SK-N-SH treated with all-trans-retinoic acid at 6 μM for 48 hours (cell line): ENCODE measurements around the gene ITIH5.

Experiments used
- BACH2 ChIP-seq: fragments of 250-450 bp; sonication (Bioruptor Pico); IDR thresholded peaks from 2 replicates; pipeline ENCODE4 v1.9.0; 2021; ENCODE audit warnings: mild to moderate bottlenecking, borderline replicate concordance
- ISL1 ChIP-seq: fragments of 250-450 bp; sonication (Bioruptor Pico); IDR thresholded peaks from 2 replicates; pipeline ENCODE4 v2.1.2; 2022; ENCODE audit warnings: mild to moderate bottlenecking, moderate library complexity
- TOX ChIP-seq: fragments of 250-450 bp; sonication (Bioruptor Pico); IDR thresholded peaks from 2 replicates; pipeline ENCODE4 v1.8.0; 2021; ENCODE audit warnings: mild to moderate bottlenecking, moderate library complexity, borderline replicate concordance
- ZC3H10 ChIP-seq: fragments of 250-450 bp; sonication (Bioruptor Pico); IDR thresholded peaks from 2 replicates; pipeline ENCODE4 v1.5.1; 2021; ENCODE audit warnings: mild to moderate bottlenecking, moderate library complexity
- ZNF565 ChIP-seq: fragments of 450-650 bp; formaldehyde crosslinking; conservative IDR thresholded peaks from 2 replicates; pipeline ENCODE4 v1.5.0; 2020; ENCODE audit warnings: low read depth, mild to moderate bottlenecking, moderate library complexity
- TF ChIP-seq, protein P1 (sequence below): fragments of 250-450 bp; sonication (Bioruptor Pico); IDR thresholded peaks from 2 replicates; pipeline ENCODE4 v1.5.1; 2020; ENCODE audit warnings: low read depth, mild to moderate bottlenecking, moderate library complexity

DNA sequence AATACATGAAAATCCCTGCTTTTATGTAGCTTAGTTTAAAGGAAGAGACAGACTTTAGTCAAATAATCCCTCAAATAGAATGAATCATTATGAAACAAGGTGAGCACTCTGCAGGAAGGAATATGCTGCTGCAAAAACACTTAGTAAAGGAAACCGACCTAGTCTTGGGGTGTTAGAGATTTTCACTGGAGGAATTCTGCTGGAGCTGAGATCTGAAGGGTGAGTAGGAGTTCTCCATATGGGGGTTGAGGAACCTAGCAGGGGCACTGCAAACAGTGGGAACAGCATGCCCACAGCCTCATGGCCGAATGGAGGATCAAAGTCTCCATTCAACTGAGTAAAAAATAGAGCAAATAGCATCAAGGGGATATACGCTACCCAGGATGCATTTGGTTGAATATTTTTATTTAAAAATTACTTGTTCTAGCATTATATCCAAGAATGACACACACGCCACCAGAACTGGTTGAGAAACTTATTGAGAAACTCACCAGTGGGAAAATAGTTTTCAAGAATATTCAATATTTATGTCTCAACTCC is 39.8 kb upstream of the ITIH5 start:
- TF ChIP-seq, protein P1, sequence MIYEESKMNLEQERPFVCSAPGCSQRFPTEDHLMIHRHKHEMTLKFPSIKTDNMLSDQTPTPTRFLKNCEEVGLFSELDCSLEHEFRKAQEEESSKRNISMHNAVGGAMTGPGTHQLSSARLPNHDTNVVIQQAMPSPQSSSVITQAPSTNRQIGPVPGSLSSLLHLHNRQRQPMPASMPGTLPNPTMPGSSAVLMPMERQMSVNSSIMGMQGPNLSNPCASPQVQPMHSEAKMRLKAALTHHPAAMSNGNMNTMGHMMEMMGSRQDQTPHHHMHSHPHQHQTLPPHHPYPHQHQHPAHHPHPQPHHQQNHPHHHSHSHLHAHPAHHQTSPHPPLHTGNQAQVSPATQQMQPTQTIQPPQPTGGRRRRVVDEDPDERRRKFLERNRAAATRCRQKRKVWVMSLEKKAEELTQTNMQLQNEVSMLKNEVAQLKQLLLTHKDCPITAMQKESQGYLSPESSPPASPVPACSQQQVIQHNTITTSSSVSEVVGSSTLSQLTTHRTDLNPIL (CRISPR knock-in tag) = no peak
- TF ChIP-seq ISL1 (CRISPR knock-in tag) (no peak), TOX (CRISPR knock-in tag) (no peak), ZNF565 (CRISPR knock-in tag) (no peak), BACH2 (CRISPR knock-in tag) (no peak), ZC3H10 (CRISPR knock-in tag) (no peak)
